ENCODE results near the gene GALNTL6.
"Not testable (repeated sequence)": the region's sequence is repeated elsewhere in the genome, so short reads cannot be mapped to it uniquely, and the experiment has no call there.

Gene GALNTL6

DNA sequence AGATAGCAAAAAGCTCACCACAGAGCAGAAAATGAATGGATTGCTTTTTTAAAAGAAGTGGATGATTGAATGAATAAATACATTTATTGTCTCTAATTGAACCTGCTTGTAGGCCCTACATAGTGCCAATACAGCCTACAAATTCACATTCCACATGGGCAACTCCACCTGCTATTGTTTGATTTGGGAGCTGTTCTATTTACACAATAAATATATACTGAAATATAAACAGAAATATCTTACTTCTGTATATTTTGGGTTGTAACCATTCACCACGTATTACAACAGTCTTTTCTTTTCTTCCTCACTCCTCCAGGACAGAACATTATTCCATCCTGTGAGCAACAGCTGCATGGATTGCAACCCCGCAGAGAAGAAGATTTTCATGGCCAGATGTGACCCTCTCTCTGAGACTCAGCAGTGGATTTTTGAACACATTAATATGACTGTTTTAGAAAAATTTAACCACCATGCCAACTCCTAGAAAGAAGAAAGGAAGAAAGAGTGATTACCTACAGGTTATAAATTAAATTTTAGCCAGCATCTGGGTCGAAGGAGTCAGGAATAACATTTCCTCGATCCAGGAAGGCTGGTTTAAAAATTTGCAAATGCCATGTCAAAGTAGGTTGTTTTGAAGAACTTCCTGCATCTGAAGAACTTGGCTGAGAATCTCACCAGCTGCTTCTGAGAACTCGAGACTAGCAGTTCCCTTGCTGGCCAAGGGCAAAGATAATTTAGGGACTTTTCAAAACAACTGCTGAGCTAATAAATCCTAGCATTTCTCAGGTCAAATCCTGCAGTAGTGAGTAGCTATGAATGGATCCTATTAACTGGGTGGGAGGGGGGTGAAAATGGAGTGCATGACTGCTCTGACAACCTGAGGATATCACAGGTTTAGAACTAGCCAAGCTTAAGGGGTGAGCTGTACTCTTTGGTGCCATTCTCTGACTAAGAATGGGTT lies 1226.7 kb downstream of the GALNTL6 start:
- in situ Hi-C loops (cut with MboI; ENCODE audit: low sequenced_read_pairs, unreplicated experiment), result no loop called here
- DNase-seq (ENCODE audit: low spot score), result no peak
- TF ChIP-seq, protein P1, sequence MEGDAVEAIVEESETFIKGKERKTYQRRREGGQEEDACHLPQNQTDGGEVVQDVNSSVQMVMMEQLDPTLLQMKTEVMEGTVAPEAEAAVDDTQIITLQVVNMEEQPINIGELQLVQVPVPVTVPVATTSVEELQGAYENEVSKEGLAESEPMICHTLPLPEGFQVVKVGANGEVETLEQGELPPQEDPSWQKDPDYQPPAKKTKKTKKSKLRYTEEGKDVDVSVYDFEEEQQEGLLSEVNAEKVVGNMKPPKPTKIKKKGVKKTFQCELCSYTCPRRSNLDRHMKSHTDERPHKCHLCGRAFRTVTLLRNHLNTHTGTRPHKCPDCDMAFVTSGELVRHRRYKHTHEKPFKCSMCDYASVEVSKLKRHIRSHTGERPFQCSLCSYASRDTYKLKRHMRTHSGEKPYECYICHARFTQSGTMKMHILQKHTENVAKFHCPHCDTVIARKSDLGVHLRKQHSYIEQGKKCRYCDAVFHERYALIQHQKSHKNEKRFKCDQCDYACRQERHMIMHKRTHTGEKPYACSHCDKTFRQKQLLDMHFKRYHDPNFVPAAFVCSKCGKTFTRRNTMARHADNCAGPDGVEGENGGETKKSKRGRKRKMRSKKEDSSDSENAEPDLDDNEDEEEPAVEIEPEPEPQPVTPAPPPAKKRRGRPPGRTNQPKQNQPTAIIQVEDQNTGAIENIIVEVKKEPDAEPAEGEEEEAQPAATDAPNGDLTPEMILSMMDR (IDR thresholded peaks at IDR 0.05; ENCODE audit: borderline replicate concordance, control extremely low read depth, extremely low read depth, insufficient read depth, missing control alignments), result no peak

DNA sequence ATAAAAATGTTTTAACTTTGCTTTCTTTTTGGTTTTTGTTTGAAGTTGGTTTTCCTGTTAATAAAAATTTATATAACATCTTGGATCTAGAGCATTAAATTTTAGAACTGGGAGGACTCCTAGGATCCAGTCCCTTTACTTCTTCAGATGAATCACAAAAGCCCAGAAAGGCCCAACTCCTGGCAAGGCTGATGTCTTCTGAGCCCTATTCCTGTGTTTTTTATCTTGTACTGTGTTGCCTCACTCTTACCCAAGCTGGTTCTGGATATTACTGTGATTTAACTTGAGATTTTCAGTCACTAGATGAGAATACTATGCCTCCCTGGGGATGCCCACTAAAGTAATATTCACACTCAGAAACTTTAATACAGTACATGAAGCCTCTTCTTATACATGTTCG lies 1228.3 kb downstream of the GALNTL6 start:
- in situ Hi-C loops (cut with MboI; ENCODE audit: low sequenced_read_pairs, unreplicated experiment), result no loop called here
- no peak for DNase-seq (ENCODE audit: low spot score)
- TF ChIP-seq, protein P1 (IDR thresholded peaks at IDR 0.05; ENCODE audit: borderline replicate concordance, control extremely low read depth, extremely low read depth, insufficient read depth, missing control alignments), result no peak

DNA sequence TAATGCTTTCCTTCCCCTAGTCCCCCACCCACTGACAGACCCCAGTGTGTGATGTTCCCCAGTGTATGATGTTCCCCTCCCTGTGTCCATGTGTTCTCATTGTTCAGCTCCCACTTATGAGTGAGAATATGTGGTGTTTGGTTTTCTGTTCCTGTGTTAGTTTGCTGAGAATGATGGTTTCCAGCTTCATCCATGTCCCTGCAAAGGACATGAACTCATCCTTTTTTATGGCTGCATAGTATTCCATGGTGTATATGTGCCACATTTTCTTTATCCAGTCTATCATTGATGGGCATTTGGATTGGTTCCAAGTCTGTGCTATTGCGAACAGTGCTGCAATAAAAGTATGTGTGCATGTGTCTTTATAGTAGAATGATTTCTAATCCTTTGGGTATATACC lies 1228.9 kb downstream of the GALNTL6 start:
- in situ Hi-C loops (cut with MboI; ENCODE audit: low sequenced_read_pairs, unreplicated experiment); DNase-seq (ENCODE audit: low spot score): not testable (repeated sequence)

DNA sequence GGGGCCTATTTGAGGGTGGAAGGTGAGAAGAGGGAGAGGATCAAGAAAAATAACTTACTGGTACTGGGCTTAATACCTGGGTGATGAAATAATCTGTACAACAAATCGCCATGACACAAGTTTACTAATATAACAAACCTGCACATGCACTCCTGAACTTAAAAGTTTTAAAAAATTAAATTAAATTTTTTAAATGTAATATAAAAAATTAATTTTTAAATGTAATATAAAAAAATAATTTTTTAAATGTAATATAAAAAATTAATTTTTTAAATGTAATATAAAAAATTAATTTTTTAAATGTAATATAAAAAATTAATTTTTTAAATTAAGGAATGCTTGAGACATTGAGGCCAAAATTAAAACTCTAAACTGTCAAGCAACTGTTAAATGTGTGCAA lies 1231.1 kb downstream of the GALNTL6 start:
- in situ Hi-C loops (cut with MboI; ENCODE audit: low sequenced_read_pairs, unreplicated experiment), result no loop called here
- TF ChIP-seq, protein P1 (IDR thresholded peaks at IDR 0.05; ENCODE audit: borderline replicate concordance, control extremely low read depth, extremely low read depth, insufficient read depth, missing control alignments), result no peak
- DNase-seq (ENCODE audit: low spot score), result no peak

DNA sequence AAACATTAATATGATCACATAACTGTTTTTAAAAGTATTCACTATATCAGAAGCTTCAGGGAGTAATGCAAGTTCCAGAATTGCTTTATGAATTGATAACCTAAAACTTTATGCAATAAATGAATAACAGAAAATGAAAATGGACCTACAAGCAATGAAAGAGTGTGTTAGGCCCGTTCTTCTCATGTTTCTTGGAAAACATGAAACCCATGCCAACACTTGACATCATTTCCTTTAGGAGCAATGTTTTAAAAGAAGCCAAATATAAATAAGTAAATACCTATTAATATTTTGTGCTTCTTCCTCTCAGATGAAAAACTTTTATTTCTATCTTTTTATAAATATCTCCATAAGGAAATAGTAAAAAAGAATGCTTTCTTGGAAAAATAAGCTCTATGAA lies 1232.4 kb downstream of the GALNTL6 start:
- in situ Hi-C loops (cut with MboI; ENCODE audit: low sequenced_read_pairs, unreplicated experiment), result no loop called here
- TF ChIP-seq, protein P1 (IDR thresholded peaks at IDR 0.05; ENCODE audit: borderline replicate concordance, control extremely low read depth, extremely low read depth, insufficient read depth, missing control alignments), result no peak
- no peak for DNase-seq (ENCODE audit: low spot score)

DNA sequence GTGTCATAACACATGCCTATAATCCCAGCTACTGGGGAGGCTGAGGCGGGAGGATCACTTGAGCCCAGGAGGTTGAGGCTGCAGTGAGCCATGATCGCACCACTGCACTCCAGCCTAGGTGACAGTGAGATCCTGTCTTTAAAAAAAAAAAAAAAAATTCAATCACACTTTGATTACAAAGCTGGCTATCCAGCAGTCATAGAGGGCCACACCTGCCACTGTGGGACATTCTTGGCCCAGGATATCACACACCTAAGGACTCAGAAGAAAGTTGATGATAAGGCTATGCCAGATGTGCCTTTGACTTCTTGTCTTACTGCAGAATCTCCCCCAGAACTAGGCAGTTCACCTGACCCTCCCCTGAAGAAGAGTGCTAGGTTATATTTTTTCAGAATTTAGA lies 1232.9 kb downstream of the GALNTL6 start:
- in situ Hi-C loops (cut with MboI; ENCODE audit: low sequenced_read_pairs, unreplicated experiment), result no loop called here
- TF ChIP-seq, protein P1 (IDR thresholded peaks at IDR 0.05; ENCODE audit: borderline replicate concordance, control extremely low read depth, extremely low read depth, insufficient read depth, missing control alignments), result no peak
- DNase-seq (ENCODE audit: low spot score), result no peak

DNA sequence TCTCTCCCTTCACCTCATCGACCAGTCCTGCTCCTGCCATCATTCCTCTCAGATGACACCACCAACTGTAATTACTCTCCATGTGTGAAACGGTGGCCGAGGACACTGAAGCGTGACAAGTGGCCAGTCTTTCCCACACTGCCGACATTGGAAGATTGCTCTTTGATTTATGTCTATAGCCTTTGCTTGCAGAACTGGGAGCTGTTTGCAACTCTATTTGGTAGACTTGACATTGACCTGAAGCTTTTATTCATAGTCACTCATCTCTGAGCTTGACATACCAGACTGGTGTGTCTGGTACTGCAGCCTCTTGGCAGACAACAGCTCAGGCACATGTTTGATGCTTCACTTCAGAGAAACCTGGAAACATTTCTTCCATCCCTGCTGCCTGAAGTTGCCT lies 1233.6 kb downstream of the GALNTL6 start:
- DNase-seq (ENCODE audit: low spot score), result no peak
- TF ChIP-seq, protein P1 (IDR thresholded peaks at IDR 0.05; ENCODE audit: borderline replicate concordance, control extremely low read depth, extremely low read depth, insufficient read depth, missing control alignments), result no peak
- in situ Hi-C loops (cut with MboI; ENCODE audit: low sequenced_read_pairs, unreplicated experiment), result no loop called here

Measured in GM13976 (cell line).